HG02973 (cell line): ENCODE data around the gene POLE4.

Source experiments
- ATAC-seq: cut with Tn5 transposase; IDR thresholded peaks from one replicate; pipeline ENCODE4 v1.9.1; 2021; ENCODE audit warnings: moderate library complexity; ENCODE audit not compliant: unreplicated experiment

The POLE4 gene

DNA sequence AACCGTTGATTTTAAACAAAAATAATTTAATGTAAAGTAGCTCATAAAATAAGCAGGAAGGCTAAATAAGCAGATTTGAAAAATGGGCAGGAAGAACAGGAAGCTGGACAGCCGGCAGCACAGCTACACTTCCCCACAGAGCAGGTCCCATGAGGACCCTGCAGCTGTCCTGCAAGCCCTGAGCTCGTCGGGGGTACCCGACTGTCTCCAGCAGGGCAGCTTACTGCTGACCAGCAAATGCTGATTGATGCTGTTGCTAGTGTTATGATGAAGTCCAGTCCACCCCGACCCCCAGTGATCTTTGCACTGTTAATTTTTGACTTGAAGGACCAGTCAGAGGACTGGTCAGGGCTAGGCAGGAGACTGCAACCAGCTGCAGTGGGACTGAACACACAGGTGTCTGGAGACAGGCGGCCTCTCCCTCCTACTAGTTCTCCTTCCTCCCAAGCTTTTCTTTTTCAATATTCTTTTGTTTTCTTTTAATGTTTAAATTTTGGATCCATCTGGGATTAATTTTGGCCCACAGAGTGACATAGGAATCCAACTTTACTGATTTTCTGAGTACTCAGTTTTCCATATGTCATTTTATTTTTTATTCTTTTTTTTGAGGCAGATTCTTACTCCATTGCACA is 27.7 kb downstream of the POLE4 start:
- no peak for ATAC-seq

DNA sequence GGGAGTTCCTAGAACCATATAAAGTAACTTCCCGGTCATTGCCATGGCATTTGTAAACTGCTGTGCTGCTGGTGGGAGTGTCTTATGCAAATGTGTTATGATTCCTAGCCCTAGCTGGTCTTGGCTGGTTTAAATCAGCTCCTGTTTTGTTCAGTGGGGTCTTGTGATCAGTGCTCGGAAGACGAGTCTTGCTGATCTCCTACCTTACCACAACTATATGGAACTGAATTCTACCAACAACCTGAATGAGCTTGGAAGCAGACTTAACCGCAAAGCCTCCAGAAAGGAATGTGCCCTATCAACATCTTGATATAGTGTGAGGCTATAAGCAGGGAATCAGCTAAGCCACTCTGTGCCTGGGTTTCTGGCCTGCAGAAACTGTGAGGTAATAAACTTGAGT is 33.5 kb downstream of the POLE4 start:
- no peak for ATAC-seq

DNA sequence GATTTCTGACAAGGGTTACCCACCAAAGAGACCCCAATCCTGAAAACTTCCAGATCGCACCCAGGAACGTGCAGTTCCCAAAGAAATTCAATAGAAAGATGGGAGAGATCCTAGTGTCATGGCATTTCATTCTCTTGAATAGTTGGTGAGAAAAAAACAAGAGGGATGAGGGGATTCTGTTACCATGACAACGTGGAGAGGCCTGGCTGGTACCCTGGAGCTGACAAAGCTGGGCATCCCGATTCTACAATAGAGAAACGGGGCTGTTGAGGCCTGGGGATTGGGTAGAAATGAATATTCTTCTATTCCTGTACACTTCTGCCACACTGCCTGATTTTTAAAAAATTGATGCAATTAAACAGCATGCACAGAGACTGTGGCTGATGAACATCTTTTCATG is 41.0 kb downstream of the POLE4 start:
- no peak for ATAC-seq

DNA sequence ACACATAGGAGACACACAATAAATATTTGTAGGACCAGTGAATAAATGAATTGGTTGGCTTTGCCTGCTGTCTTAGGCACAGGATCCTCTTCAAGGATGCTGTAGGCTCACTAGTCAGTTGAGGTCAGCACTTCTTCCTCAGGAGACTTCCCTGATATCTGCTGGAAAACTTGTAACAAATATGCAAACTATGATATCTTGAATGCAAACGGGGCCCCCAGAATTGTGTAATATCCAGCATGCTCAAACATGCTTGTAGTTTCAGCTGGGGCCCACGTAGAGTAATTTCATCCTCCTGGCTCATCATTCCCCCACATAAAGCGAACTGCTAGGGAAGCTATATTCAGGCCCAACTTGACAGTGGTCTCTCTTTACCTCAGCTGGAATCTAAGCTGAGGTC is 43.6 kb downstream of the POLE4 start:
- ATAC-seq, result no peak

DNA sequence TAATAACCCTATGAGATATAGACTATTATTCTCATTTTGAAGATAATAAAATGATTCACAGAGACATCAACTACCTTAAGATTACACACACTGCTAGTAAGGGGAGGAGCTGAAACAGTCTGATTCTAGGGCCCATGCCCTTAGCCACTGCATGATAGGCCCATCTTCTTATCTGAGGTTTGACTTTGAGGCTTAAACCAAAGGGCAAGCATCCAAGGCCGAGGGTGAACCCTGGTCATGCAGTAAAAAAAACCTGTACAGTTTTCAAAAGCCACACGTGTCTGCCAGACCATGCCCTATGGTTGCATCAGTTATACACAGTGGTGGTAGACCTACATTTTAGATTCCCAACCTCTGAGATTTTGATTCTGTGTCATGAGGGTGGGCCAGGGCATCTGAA is 44.8 kb downstream of the POLE4 start:
- no peak for ATAC-seq

DNA sequence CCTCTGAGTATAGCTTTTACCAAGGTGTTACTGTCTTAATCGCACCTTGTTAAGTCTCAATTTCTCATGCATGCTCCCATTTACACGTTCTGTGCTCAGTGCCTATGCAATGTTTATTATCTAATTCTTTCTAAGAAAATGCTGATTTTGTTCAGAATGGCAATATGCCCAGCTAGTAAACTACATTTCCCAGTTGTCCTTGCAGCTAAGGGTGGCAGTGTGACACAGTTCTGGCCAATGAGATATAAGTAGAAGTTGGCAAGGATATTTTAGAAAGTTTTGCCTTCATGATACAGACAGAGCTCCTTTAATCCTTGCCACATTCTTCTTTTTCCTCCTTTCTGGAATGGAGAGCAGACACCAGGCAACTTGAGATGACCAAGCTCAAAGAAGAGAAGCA is 45.3 kb downstream of the POLE4 start:
- ATAC-seq, result no peak

DNA sequence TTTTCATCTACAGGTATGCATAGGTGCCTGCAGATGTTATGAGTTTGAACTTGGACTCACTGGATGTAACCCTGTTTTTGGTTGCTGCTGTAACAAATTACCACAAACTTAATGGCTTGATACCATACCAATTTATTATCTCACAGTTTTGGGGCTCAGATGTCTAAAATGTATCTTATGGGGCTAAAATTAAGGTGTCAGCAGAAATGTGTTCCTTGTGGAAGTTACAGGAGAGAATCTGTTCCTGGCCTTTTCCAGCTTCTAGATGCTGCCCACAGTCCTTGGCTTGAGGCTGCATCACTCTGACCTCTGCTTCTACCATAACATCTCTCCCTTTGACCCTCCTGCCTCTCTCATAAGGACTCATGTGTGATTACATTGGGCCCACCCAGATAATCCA is 47.6 kb downstream of the POLE4 start:
- ATAC-seq, result no peak

DNA sequence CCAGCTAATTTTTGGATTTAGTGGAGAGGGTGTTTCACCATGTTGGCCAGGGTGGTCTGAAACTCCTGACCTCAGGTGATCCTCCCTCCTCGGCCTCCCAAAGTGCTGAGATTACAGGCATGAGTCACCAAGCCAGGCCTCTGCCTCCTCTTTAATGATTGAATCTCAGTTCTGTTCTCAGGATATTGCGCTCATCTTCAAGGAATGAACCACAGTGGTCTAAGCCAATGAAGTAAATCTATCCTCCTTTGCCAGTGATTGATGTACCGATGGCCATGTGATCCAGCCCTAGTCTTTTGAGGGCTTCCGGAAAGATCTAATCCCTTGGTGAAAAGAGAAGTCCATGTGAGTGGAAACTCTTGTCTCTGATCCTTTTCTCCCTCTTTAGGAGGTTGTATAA is 48.6 kb downstream of the POLE4 start:
- no peak for ATAC-seq

DNA sequence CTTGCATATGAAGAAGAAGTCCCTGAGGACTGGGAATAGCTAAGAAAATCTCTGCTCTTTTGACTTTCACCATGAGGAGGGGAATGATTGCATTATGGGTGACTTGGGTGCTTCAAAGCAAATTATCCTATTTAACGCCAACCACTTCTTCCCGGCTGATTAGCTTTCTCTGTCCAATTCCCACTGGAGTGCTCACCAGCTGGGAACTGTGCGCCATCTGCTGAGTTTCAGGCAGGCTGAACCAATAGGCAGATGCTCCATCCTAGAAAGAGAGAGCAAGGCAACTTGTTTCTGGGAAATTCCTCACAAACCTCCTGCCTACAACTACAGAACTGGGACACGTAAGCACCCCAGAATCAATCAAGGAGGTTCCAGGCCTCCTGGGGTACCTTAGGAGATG is 49.4 kb downstream of the POLE4 start:
- ATAC-seq, result no peak

DNA sequence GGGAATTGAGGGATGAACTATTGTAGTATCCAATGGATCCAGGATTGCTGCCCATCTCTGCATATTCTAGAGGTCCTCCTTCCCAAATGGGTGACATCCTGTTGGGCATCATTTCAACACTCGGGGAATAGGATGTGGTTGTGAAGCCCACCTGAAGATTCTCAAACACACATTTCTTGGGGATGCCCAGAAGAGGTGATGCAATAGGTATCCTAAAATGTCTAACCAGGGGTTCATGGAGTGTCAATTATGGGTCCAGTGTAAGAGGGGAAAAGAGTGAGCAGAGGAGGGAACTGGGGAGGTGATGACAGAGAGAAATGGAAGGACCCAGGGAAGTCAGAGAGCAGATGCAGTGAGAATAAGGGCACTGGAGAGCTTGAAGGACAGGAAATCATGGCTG is 52.1 kb downstream of the POLE4 start:
- ATAC-seq, result no peak

DNA sequence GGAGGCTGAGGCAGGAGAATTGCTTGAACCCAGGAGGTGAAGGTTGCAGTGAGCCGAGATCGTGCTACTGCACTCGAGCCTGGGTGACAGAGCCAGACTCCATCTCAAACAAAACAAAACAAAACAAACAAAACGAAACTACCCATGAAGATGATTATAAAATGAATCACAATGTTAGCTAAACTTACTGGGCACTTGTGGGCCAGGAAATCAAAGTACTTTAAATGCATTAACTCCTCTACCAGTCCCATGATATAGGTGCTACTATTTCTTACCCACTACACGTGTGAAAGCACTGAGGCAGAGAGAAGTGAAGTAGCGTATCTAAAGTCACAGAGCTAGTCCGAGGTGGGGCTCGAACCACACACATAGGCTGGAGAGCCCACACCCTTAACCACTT is 53.6 kb downstream of the POLE4 start:
- ATAC-seq, result no peak

DNA sequence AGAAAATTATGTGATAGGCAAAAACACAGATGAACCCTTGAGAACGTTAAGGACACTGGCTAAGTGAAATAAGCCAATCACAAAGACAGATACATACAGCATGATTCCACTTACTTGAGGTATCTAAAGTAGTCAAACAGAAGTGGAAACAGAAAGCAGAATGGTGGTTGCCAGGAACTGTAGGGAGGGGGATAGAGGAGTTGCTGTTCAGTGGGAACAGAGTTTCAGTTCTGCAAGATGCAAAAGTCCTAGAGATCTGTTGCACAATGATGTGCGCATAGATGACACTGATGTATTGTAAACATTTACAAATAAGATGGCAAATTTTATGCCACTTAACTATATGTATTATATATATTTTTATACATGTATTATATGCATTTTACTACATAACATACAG is 59.7 kb downstream of the POLE4 start:
- ATAC-seq, result no peak
